GM19468 (cell line): ENCODE results near the gene RFTN1.

Experiments used
- ATAC-seq: cut with Tn5 transposase; IDR thresholded peaks from one replicate; pipeline ENCODE4 v1.9.1; 2021; ENCODE audit warnings: mild to moderate bottlenecking, moderate library complexity, moderate number of reproducible peaks; ENCODE audit not compliant: unreplicated experiment; ENCODE audit errors: extremely low read depth

RFTN1 gene

DNA sequence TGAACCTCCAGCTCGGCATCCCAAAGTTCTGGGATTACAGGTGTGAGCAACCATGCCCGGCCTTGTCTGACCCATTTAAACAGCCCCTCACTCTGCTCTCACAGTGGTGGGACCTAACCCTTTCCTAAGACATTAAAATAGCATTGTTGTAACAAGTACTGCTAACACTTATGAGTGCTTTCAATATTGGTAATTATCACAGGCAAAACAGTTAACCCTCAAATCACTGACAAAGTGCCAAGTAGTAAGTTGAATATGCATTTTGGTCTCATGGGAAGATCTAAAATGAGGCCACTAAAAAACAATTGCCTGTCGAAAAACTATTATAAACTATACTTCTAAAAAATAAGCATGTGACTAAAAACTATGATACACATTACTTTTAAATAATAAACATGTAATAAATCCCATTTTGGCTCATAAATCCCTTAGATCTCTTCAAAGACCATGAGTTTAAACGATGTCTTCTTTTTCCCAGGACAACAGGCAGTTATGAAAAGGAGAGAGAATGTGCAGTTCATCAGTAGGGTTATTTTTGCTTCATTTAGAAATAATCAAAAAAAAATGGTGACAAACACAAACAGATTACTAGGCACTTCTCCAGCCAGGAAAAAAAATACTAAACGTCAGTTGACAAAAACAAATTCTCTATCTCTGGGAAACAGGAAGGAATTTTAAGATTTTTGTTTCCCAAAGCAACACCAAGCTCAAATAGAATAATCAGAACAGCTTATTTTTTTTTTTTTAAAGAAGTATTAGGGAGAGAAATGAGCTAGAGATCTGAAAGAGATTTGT lies 95.4 kb downstream of the RFTN1 start:
- ATAC-seq, result no peak

DNA sequence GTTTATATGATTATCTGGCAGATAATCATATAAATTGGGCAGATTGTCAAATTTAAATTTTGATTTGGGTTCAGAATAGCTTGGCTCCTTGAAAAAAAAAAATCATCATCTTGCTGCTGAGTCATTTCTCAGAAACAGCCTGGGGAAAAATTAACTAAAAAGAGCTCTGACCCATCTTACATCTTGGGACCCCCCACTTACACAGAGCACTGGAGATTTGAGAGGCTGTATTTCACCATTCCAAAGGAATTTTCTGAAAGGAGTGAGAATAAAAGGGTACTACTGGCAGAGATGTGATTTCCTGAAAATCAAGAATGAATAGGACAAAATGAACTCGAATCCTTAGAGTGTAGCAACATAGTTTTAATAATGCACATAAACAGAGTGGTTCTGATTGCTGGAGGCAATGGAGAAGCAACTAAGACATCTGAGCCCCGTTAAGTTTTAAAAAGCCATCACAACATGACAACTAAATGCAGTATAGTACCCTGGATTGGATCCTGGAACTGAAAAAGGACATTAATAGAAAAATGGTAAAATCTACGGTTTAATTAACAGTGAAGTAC lies 97.5 kb downstream of the RFTN1 start:
- ATAC-seq, result no peak

DNA sequence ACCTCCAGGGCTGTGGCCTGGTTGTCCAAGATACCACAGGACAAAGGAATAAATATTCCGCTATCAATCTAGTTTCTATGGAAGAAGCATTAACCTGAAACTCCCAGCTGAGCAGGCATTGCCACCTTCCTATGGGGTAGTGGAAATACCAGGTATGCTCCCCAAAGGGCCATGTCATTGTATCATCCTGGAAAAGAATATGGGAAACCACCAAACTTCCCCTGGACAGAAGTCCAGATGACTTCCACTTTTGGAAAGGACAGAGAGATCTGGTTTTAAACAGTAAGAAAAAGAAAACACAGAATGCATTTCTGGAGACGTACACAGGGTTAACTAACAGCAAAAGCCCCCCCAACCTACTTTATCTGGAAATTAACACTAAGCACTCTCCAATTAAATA lies 100.2 kb downstream of the RFTN1 start:
- ATAC-seq, result no peak

DNA sequence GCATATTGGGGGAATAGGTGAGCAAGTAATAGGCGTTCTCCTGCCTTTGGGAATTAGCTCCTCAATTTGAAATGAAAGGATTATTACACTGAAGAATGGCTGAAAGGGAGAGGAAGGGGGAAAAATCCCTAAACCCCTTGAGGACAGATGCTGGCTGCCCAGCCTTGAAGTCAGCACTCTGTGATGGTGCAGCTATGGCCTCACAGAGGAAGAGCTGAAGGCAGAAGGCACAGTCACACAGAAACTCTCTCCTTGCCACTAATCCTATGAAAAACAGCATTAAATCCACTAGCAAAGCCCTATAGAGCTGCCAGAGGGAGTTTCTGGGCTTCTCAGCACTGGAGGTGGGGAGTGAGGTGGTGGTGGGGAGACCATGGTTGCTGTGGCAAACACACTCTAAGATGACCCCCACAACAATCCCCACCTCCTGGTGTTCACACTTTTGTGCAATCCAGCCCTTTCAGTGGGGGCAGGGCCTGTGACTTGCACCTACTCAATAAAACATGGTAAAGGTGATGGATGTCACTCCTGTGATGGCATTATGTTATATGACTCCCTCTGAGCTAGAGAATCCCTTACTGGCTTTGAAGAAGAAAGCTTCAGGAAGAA lies 101.2 kb downstream of the RFTN1 start:
- no peak for ATAC-seq

DNA sequence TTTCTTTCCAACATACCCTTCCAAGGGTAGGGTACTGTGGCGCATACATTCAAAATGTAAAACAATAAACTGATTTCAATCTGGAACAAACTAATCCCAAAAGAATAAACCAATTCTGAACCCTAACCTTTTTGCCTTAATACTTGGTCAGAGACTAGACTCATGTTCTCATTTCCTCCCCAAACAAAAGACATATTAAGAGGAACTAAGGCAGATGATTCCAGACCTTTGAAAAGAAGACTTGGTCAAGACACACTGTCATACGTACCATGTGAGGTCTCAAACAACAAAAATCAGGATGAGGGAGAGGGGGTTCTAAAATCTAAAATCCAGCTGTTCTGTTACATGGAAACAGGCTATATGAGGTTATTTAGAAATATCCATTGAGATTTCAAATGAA lies 102.1 kb downstream of the RFTN1 start:
- no peak for ATAC-seq

DNA sequence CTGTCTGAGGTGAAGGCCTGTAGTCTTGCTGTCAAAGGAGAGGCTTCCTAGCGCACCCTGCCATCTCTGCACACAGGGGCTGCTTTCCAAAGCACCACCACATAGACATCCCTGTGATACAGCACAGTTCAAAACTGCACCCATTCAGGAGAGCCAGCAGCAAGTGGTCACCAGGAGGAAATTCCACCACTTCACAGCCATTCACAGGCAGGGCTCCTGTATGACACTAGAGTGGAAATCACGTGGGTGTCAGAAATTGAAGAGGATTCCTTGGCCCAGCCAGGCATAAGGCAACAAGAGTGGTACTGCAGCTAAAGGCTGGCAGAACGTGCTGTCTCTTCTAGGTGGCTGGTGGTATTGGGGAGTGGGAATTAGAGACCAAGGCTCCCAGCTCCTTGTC lies 102.8 kb downstream of the RFTN1 start:
- ATAC-seq, result no peak

DNA sequence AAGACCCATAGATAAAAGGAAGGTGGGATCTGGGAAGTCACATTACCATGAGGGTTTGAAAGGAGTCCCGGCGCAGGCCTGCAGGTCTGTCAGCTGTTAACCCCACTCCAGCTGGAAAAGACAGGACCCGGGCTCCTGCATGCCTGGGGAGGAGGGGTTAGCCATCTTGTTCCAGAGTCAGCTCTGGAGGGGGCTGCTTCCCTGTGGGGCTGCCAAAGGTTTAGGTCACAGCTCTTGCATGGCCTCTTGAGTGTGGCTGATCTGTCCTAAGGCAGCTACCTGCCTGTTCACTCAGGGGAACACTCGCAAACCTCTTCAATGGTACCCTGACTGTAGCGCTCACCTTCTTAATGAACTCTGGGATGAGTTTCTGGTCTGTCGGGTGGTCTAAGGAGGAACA lies 104.5 kb downstream of the RFTN1 start:
- no peak for ATAC-seq

DNA sequence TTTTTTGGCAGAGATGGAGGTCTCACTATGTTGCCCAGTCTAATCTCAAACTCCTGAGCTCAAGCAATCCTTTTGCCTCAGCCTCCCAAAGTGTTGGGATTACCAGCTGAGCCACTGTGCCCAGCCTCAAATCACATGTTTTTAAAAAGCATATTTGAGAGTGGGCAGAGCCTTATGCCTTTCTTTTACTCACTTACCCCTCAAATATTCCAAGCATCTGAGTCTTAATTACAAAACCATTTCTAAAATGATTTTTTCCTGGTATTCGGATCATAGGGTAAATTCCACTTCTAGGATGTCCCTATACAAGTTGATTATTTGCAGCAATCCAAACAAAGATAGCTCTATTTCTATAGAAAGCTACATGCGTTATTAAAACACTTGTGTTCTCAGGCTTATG lies 106.1 kb downstream of the RFTN1 start:
- no peak for ATAC-seq

DNA sequence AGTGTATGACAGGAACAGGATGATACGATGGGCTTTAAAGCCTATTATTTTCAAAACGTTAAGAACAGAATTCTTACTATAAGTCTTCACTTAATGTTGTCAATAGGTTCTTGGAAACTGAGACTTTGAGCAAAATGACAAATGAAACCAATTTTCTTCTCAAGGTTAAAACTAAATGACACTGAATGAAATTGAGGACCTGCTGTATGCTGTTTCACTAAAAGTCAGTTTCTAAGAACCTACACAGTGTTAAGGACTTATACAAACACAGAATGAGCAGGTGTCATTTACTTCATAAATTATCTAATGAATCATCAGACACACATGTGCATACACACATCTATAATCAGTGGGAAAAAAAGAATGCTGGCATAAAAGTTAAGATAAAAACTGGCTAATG lies 106.9 kb downstream of the RFTN1 start:
- ATAC-seq, result no peak

DNA sequence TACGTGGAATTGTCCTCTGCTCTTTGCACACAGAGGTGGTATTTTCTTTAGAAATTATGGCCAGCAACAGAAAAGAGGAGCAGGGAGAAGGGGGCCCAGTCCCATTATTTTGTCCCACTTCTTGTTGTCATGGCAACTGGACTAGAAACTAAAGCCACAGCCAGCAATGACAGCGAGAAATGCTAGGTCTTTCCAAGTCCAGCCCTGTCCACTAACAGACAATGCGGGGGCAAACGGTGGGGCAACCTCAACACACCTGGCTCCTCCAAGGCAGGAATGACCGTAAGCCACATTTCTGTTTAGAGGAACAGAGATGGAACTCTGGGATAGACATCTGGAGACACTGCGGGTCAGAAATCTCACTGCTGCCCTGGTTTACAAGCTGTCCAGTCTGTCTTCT lies 107.3 kb downstream of the RFTN1 start:
- no peak for ATAC-seq

DNA sequence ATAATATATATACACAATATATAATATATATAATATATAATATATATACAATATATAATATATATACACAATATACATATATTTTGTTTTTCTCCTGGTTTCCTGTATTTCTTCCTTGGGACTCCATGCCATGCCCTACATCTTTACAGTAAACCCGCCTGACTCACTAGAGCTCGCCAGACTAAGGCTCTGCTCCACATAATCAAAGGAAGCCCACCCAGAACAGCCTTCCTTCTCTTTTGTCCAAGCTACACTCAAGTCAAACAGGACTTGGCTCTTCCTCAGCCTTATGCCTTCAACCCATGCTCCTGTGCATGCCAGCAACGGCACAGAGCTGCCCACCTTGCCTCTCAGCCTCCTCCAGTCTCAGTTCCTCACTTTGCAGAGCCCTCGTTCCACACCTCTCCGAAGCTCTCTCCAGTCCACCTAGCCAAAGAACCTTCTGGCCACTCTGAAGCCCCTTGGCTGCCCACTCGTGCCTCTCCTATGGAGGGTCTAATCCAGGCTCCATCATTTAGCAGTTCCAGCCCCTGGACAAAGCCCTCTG lies 109.1 kb downstream of the RFTN1 start:
- no peak for ATAC-seq

DNA sequence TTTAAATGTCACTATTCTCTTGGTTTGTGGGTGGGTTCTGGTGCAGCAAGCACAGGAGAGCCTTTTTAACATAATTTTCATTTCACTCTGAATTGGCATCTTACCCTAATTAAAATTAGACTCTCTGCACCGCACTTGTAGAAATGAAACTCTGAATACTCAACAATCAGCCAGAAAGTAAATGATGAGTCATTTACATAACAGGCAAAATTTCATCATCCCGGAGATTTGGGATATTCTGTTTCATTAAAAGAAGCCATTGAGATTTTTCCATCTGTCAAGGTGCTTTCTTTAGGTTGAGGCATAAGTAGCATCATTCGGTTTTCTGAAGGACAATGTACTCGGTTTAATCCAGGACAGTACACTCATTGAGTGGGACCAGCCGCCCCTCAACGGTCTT lies 111.0 kb downstream of the RFTN1 start:
- ATAC-seq, result no peak

DNA sequence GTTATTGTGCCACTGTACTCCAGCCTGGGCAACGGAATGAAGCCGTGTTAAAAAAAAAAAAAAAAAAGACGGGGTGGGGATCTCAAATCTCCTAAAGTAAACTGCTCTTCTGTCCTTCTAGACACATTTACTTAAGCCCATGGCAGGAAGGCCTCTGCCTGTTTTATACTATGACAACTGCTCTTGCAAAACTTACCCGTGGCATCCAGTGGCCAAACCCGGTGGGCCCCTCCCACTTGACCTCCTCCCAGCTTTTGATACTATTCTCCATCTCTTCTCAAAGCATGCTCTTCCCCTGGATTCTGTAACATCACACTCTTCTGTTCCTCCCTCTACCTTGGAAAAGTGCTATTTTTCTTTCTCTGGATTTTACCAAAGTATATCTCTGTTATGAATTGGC lies 112.2 kb downstream of the RFTN1 start:
- no peak for ATAC-seq

DNA sequence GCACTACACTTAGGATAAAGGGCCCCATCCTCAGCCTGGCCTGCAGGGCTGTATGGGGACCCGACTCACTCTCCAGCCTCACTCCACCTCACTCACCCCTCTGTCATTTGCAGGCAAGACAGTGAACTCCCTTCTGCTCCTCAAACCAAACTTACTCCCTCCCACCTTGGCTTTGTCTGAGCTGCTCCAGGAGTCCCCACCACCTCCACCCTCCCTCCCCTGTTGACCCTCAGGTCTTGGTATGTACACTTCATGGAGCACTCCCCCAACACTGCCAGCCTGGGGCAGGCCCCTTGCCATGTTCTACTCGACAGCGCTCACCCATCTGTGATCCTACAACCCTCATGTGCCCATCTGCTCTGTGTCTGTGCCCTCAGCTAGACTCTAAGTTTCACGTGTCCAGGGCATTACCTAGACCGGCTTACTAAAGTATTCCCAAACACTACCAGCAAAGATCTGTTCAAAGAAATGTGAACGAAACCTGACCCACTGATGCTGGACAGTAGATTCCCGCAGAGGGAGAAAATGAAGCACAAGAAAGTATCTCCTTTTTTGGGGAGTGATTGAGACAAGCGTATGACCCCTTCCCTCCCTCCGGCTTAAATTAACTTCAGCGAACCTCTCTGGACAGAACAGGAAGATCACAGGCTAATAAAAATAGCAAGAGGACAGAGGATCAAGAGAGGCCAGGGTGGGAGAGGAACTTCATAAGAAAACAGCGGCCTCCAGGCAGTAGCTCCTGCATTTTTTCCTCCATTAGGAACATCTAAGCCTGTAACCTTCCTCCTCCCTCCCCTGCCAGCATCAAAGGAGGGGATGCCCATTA lies 113.2 kb downstream of the RFTN1 start:
- no peak for ATAC-seq

DNA sequence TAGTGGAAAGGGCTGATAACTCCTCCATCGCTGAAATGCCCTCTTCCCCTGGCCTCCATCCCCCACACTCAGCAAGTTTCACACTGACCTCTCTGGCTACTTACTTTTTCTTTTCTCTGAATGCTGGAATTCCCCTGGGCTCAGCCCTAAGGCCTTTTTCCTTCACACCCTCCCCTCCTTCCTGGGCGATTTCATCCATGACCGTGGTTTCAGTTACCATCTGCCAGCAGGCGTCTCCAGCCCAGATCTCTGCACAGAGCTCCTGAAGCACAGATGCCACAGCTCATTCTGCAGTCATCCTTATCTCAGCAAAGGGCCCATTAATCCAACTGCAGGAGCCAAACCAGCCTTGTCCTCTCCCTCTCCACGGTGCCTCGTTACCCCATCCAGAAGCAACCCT lies 114.0 kb downstream of the RFTN1 start:
- ATAC-seq, result no peak

DNA sequence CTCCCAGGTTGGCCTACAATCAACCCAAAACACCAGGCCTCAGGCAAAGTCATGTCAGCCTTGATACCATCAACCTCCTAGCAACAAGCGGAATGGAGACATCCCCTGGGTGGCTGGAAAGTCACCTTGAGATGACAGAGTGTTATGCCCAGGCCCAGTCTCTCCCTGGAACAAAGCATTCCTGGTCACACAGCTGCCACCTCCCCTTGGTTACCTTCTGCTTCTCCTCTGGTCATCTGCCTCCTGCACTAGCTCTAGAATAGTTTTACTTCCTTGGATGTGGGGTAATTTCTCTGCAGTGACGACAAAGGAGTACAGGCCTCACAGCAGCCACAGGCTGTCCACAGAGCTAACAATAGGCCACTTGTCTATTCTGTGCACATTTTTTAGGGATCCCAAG lies 114.9 kb downstream of the RFTN1 start:
- ATAC-seq, result no peak

DNA sequence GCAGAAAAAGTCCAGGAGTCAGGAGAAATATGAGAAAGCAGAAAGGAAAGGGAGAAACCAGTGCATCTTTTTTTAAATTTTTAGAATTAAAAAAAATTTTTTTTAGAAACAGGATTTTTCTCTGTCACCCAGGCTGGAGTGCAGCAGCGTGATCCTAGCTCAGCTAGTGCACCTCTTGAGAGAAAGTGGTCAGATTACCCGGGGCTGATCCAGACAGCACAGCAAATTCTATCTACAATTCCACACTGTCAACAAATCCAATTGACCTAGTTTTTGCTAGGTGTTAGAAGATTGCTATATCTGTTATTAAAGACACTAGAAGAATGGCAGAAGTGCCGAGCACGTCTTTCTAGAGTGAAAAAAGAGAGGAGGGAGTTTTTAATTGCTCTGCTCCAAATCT lies 117.3 kb downstream of the RFTN1 start:
- ATAC-seq, result no peak

DNA sequence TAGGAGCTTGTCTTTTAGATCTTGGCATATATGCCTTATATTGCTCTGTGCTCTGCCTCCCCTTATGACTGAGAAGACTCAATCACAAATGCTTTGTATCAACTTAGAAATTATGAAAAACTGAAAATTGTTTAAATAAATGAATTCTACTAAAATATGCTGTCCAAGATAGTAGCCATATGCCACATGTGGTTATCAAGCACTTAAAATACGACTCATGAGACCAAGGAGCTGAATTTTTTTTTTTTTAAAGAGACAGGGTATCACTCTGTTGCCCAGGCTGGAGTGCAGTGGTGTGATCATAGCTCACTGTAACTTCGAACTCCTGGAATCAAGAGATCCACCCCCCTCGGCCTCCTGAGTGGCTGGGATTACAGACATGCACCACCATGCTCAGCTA lies 118.3 kb downstream of the RFTN1 start:
- no peak for ATAC-seq

DNA sequence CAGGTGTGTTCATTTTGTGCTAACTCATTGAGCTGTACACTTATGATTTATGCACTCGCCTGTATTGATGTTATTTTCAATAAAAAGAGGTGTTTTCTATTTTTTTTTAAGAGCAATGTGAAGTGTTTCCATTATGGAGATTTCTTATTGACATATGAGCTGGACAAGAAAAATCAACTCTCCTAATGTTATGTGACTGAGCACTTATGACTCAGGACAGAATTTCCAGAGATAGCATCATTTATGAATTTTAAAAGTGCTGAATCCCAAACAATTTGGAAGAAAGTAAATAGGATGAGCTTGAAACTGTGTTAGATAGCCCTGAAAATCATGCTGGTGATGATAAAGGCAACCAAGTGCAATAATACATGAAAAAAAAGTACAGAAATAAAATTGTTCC lies 118.9 kb downstream of the RFTN1 start:
- no peak for ATAC-seq

DNA sequence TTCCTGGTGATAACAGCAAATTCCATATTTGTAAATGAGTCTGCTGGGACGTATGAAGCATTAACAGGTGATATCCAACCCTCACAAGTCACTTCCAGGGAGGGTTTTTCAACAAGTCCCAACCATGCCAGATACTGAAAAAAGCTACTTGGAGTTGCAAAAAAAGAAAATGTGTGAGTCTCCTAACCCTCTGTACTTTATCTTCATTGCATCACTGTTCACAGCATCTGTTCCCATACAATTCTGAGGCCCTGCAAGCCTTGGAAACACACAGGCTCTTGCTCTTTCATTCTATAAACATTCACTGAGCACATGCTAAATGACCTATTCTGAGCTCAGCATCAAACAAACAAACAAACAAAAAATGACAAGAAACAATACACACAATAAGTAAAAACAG lies 120.8 kb downstream of the RFTN1 start:
- no peak for ATAC-seq

DNA sequence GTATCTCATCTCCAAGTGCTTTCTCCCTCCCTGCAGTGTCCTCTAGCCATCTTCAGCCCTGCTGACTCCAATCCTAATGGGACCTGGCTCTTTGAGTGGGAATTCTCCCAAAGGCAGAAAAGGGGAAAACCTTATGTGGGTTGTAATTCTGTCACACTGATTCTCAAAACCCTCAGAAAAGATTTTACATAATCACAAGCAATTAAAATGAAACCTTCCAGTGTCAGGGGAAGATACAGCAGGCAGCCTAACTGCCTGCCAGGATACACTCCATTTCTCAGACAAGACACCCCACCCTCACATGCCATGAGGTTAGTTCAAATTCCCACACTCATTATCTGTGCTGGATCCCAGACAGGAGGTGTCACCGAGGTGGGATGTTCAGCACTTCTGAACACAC lies 121.4 kb downstream of the RFTN1 start:
- ATAC-seq, result no peak
